ENCODE results near the gene DOCK8. TPM values are rescaled to one million over a fixed set of nuclear protein-coding genes. Genes with fewer than 3 reads are reported as not detected.
"Not testable (repeated sequence)": the region's sequence is repeated elsewhere in the genome, so short reads cannot be mapped to it uniquely, and the experiment has no call there.

DOCK8 gene
- 8.3 TPM for total RNA-seq (ENCODE audit: unreplicated experiment)
- long read RNA-seq, partial matches to known transcripts, result 0 of 1 reads
- long read RNA-seq, other reads (novel, unspliced or antisense), result 1 of 1 reads

- no peaks in the 10 kb centered on the region for H3K9me3 Mint-ChIP-seq (ENCODE audit: unreplicated experiment)
- no peak within 1 kb of the TSS for H3K27ac Mint-ChIP-seq (ENCODE audit: unreplicated experiment)
- DNase-seq (ENCODE audit: low spot score), result peak; percentile 78
- H3K4me1 Mint-ChIP-seq (ENCODE audit: unreplicated experiment), result no peaks in the 10 kb centered on the region
- peak within 1 kb of the TSS; percentile 79 for H3K4me3 Mint-ChIP-seq (ENCODE audit: unreplicated experiment)
- H3K27me3 Mint-ChIP-seq (ENCODE audit: unreplicated experiment), result no peaks in the 10 kb centered on the region
- TF ChIP-seq, protein P1, sequence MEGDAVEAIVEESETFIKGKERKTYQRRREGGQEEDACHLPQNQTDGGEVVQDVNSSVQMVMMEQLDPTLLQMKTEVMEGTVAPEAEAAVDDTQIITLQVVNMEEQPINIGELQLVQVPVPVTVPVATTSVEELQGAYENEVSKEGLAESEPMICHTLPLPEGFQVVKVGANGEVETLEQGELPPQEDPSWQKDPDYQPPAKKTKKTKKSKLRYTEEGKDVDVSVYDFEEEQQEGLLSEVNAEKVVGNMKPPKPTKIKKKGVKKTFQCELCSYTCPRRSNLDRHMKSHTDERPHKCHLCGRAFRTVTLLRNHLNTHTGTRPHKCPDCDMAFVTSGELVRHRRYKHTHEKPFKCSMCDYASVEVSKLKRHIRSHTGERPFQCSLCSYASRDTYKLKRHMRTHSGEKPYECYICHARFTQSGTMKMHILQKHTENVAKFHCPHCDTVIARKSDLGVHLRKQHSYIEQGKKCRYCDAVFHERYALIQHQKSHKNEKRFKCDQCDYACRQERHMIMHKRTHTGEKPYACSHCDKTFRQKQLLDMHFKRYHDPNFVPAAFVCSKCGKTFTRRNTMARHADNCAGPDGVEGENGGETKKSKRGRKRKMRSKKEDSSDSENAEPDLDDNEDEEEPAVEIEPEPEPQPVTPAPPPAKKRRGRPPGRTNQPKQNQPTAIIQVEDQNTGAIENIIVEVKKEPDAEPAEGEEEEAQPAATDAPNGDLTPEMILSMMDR (IDR thresholded peaks at IDR 0.05; ENCODE audit: unreplicated experiment), result peak; percentile 35
- H3K36me3 Mint-ChIP-seq (ENCODE audit: low read depth, unreplicated experiment), result no peaks in the 10 kb centered on the region
Measured at GRCh38 chr9:214648-215493, at the start of gene DOCK8. TSS of gene DOCK8 (plus strand) at chr9:214865. CDS start at chr9:214977, 112 bp downstream.

- H3K36me3 Mint-ChIP-seq (ENCODE audit: low read depth, unreplicated experiment); H3K27ac Mint-ChIP-seq (ENCODE audit: unreplicated experiment); DNase-seq (ENCODE audit: low spot score); H3K9me3 Mint-ChIP-seq (ENCODE audit: unreplicated experiment); H3K4me1 Mint-ChIP-seq (ENCODE audit: unreplicated experiment); H3K27me3 Mint-ChIP-seq (ENCODE audit: unreplicated experiment); H3K4me3 Mint-ChIP-seq (ENCODE audit: unreplicated experiment): not testable (repeated sequence)
Measured at GRCh38 chr9:169757-170156, 44.9 kb upstream of the DOCK8 start.

DNA sequence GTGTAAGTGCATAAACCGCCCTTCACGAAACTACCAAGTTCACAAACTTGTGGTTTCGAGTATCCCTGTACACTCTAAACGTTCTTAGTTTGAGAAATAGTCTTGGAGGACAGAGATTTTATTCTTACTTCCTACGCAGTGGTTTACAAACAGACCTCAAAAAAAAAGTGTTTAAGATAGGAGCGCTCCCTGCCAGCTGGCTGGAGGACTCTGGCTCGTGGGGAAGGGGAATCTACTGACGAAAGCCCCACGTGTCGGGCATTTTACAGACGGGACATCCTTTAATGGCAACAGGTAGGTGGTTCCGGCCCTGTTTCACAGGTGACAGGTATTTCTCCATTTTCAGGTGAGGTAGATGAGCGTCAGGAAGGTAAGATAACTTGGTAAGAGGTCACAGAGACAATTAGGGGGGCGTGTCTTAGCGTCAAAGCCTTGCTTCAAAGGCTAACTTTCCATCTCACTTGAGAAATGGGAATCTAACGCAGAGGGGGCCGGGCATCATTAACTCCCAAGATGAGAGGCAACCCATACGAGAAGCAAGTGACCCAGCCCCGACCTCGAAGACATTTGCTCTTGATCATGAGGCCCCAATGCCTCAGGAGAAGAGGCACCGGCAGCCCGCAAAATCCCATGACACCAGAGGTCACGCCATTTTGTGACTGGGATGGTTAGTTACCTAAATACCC lies 36.4 kb upstream of the DOCK8 start:
- H3K27me3 Mint-ChIP-seq (ENCODE audit: unreplicated experiment); H3K4me1 Mint-ChIP-seq (ENCODE audit: unreplicated experiment); H3K36me3 Mint-ChIP-seq (ENCODE audit: low read depth, unreplicated experiment); H3K9me3 Mint-ChIP-seq (ENCODE audit: unreplicated experiment); DNase-seq (ENCODE audit: low spot score): not testable (repeated sequence)
- peak overlapping the region; percentile 94 for H3K4me3 Mint-ChIP-seq (ENCODE audit: unreplicated experiment)
- H3K27ac Mint-ChIP-seq (ENCODE audit: unreplicated experiment), result peak overlapping the region; percentile 86

DNA sequence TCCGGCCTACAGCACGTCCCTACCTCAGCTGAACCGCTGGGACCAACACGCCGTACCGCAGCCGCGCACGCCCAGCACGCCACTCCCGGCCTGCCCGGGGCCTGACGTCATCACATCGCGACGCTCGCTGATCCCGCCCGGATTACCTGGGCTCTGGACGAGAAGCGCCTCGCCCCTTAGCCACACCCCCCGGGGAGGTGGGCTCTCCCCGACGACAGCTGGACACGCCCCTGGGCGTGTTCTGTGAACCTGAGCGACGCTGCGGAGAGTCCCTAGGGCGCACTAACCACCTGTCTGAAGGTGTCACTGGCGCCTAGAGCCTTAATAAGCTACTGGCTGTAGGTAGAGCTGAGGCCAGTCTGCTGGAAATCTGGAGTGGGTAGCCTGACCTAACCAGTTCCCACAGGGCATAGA lies 35.7 kb upstream of the DOCK8 start, which contains the start of gene ZNG1A:
TSS of gene ZNG1A (minus strand) at position 87 of the 414 bp plus-strand sequence. CDS start 87 bp downstream, outside the sequence.
- H3K9me3 Mint-ChIP-seq (ENCODE audit: unreplicated experiment); H3K4me1 Mint-ChIP-seq (ENCODE audit: unreplicated experiment); H3K27me3 Mint-ChIP-seq (ENCODE audit: unreplicated experiment); H3K36me3 Mint-ChIP-seq (ENCODE audit: low read depth, unreplicated experiment): not testable (repeated sequence)
- DNase-seq (ENCODE audit: low spot score), result peak; percentile 74
- peak within 1 kb of the TSS; percentile 94 for H3K4me3 Mint-ChIP-seq (ENCODE audit: unreplicated experiment)
- H3K27ac Mint-ChIP-seq (ENCODE audit: unreplicated experiment), result peak within 1 kb of the TSS; percentile 86

DNA sequence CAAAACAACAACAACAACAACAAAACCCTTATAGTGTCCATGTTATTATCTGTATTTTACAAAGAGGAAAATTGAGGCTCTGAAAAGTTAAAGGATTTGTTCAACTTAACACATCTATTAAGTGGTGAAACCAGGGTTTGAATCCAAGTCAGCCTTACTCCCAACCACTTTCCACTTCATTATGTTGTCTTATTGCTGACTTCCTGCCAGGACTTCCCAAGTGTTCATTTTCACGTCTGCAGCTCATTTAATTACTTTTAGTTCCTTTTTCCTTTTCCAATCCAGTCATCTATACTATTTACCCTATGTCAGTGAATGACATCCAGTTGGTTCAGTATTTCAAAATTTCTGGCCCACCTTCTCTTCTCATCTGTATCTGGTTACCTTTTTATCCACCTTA lies 15.1 kb upstream of the DOCK8 start:
- H3K4me1 Mint-ChIP-seq (ENCODE audit: unreplicated experiment); H3K9me3 Mint-ChIP-seq (ENCODE audit: unreplicated experiment); H3K27me3 Mint-ChIP-seq (ENCODE audit: unreplicated experiment); H3K4me3 Mint-ChIP-seq (ENCODE audit: unreplicated experiment); H3K27ac Mint-ChIP-seq (ENCODE audit: unreplicated experiment); H3K36me3 Mint-ChIP-seq (ENCODE audit: low read depth, unreplicated experiment); DNase-seq (ENCODE audit: low spot score): not testable (repeated sequence)

- H3K4me1 Mint-ChIP-seq (ENCODE audit: unreplicated experiment), result peaks cover 3% of the 10 kb centered on the region
- no peaks in the 10 kb centered on the region for H3K9me3 Mint-ChIP-seq (ENCODE audit: unreplicated experiment)
- no peaks in the 10 kb centered on the region for H3K36me3 Mint-ChIP-seq (ENCODE audit: low read depth, unreplicated experiment)
- no peak overlapping the region for H3K27ac Mint-ChIP-seq (ENCODE audit: unreplicated experiment)
- no peak for DNase-seq (ENCODE audit: low spot score)
- TF ChIP-seq, protein P1 (IDR thresholded peaks at IDR 0.05; ENCODE audit: unreplicated experiment), result no peak
- H3K4me3 Mint-ChIP-seq (ENCODE audit: unreplicated experiment), result no peak overlapping the region
- peaks cover 1% of the 10 kb centered on the region for H3K27me3 Mint-ChIP-seq (ENCODE audit: unreplicated experiment)
Measured at GRCh38 chr9:206481-206880, 8.2 kb upstream of the DOCK8 start.

Data from endothelial cell (in vitro differentiated cells).